ENCODE data around the gene PLEKHH2. TPM values are rescaled to one million over a fixed set of nuclear protein-coding genes. Genes with fewer than 3 reads are reported as not detected.

PLEKHH2 gene
- total RNA-seq, 1 experiment from 2014 or later: 3.1 TPM

DNA sequence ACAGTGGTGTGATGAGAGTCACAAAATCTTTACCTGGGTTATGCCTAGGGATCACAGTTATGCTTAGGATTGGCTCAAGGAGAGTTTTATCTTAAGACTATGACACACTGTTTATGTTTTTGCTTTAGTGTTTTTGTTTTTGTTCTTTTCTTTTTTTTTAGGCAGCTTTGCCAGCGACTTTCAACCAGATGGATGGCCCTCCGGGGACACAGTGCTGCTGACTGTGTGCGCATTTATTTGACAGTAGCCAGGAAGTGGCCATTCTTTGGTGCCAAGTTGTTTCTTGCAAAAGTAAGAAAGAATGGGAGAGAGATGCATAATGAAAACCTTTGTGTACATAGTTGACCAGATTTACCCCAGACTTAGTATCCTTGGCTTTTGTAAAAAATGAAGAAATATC is 121.7 kb downstream of the PLEKHH2 start:
- H3K4me1 ChIP-seq (ENCODE audit: insufficient read depth, low read length): no peaks in the 10 kb centered on the region
- H3K27ac Mint-ChIP-seq: peak overlapping the region in 2 of 3 experiments; percentile 23 to 44; a peak in 1 of 7 replicates
- no peak overlapping the region for H2AK5ac ChIP-seq (ENCODE audit: insufficient read length, low read length)
- no peak overlapping the region for H2BK120ac ChIP-seq (ENCODE audit: low read depth, low read length, poor library complexity, severe bottlenecking)
- H3K9me3 ChIP-seq (ENCODE audit: control insufficient read depth, low read depth, low read length): no peaks in the 10 kb centered on the region
- no peak overlapping the region for H3K23ac ChIP-seq (ENCODE audit: insufficient read length, low read depth, low read length)
- no peak overlapping the region for H3K4me3 Mint-ChIP-seq
- no peaks in the 10 kb centered on the region for H3K9me3 Mint-ChIP-seq
- no peak overlapping the region for H4K8ac ChIP-seq (replicated peaks; ENCODE audit: insufficient read length, low read depth, low read length)
- no peak overlapping the region for H3K18ac ChIP-seq (ENCODE audit: insufficient read length, low read depth, low read length)
- no peak overlapping the region for H3K14ac ChIP-seq (ENCODE audit: insufficient read depth, low read length)
- WGBS (ENCODE audit: extremely low coverage, insufficient read length, low lambda C conversion rate): no CpG with 5 or more reads among the region's 3 CpGs
- no peak overlapping the region for H2AFZ ChIP-seq (ENCODE audit: low read length)
- H3K9ac ChIP-seq (ENCODE audit: extremely low read depth, insufficient read length, low read length): no peak overlapping the region
- H3K79me2 ChIP-seq (ENCODE audit: insufficient read depth, low read length): no peaks in the 10 kb centered on the region
- no peak overlapping the region for H3K4ac ChIP-seq (ENCODE audit: low read depth, low read length)
- H4K91ac ChIP-seq (ENCODE audit: insufficient read length, low read depth, low read length): no peak overlapping the region
- no peaks in the 10 kb centered on the region for H4K20me1 ChIP-seq (ENCODE audit: control insufficient read depth, insufficient read depth, insufficient read length)
- no peaks in the 10 kb centered on the region for H3K23me2 ChIP-seq (ENCODE audit: insufficient read length, low read depth, low read length, poor library complexity, severe bottlenecking)
- H3K27me3 Mint-ChIP-seq (ENCODE audit: low read depth): no peaks in the 10 kb centered on the region
- H3K27ac ChIP-seq (ENCODE audit: insufficient read length, low read depth, low read length): no peak overlapping the region
- H2BK15ac ChIP-seq (ENCODE audit: low read depth, low read length): no peak overlapping the region
- no peak overlapping the region for H3K56ac ChIP-seq (ENCODE audit: insufficient read length, low read depth, low read length)
- no peak overlapping the region for H3K4me2 ChIP-seq (ENCODE audit: insufficient read depth, insufficient read length, low read length)
- H2BK20ac ChIP-seq (ENCODE audit: low read depth, low read length, poor library complexity, severe bottlenecking): no peak overlapping the region
- no peaks in the 10 kb centered on the region for H3K27me3 ChIP-seq (ENCODE audit: insufficient read depth, low read length)
- no peak overlapping the region for H2BK5ac ChIP-seq (ENCODE audit: insufficient read length, low read length)
- TF ChIP-seq, protein P1, sequence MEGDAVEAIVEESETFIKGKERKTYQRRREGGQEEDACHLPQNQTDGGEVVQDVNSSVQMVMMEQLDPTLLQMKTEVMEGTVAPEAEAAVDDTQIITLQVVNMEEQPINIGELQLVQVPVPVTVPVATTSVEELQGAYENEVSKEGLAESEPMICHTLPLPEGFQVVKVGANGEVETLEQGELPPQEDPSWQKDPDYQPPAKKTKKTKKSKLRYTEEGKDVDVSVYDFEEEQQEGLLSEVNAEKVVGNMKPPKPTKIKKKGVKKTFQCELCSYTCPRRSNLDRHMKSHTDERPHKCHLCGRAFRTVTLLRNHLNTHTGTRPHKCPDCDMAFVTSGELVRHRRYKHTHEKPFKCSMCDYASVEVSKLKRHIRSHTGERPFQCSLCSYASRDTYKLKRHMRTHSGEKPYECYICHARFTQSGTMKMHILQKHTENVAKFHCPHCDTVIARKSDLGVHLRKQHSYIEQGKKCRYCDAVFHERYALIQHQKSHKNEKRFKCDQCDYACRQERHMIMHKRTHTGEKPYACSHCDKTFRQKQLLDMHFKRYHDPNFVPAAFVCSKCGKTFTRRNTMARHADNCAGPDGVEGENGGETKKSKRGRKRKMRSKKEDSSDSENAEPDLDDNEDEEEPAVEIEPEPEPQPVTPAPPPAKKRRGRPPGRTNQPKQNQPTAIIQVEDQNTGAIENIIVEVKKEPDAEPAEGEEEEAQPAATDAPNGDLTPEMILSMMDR (conservative IDR thresholded peaks at IDR 0.05): no peak
- H3K36me3 Mint-ChIP-seq (ENCODE audit: insufficient read depth in 1 of 3, low read depth in 3 of 3): peaks cover 2 to 4% (median 2%) of the 10 kb centered on the region in 3 experiments; a peak in 3 of 7 replicates
- DNase-seq: no peak
- no peak overlapping the region for H3T11ph ChIP-seq (ENCODE audit: low read length)
- H3K4me1 Mint-ChIP-seq: peaks cover 5 to 9% of the 10 kb centered on the region in 2 experiments
- no peak overlapping the region for H2BK12ac ChIP-seq (ENCODE audit: insufficient read length, low read depth, low read length)
- H4K5ac ChIP-seq (ENCODE audit: insufficient read length, low read depth, low read length): no peak overlapping the region
- H3K79me1 ChIP-seq (ENCODE audit: insufficient read depth, low read depth, low read length, poor library complexity, severe bottlenecking): no peaks in the 10 kb centered on the region

Measured in H9 (cell line).